ENCODE measurements around the gene CRYBB1.

The CRYBB1 gene

GRCh38 chr22:26617271-26618199 is at the start of gene CRYBB1:
Gene CRYBB1 (minus strand): TSS chr22:26618027. CDS start chr22:26616319, 1,708 bp downstream.
- no peak for DNase-seq

- no peak for DNase-seq
Observed at GRCh38 chr22:26667140-26667539, 49.3 kb upstream of the CRYBB1 start.

- DNase-seq = no peak
Observed at GRCh38 chr22:26665813-26666231, 48.0 kb upstream of the CRYBB1 start.

GRCh38 chr22:26663374-26663923 is 45.6 kb upstream of the CRYBB1 start:
- DNase-seq = no peak

- DNase-seq = no peak
Observed at GRCh38 chr22:26662160-26662559, 44.3 kb upstream of the CRYBB1 start.

GRCh38 chr22:26660961-26661578 is 43.2 kb upstream of the CRYBB1 start:
- DNase-seq = no peak

GRCh38 chr22:26660356-26660755 is 42.5 kb upstream of the CRYBB1 start:
- DNase-seq = no peak

GRCh38 chr22:26658671-26659478 is 41.0 kb upstream of the CRYBB1 start:
- peak; percentile 84 for DNase-seq

GRCh38 chr22:26658161-26658560 is 40.3 kb upstream of the CRYBB1 start:
- no peak for DNase-seq

- DNase-seq = no peak
Observed at GRCh38 chr22:26656891-26657851, 39.3 kb upstream of the CRYBB1 start, which contains the start of gene MIAT. Gene MIAT (plus strand): TSS chr22:26657588.

GRCh38 chr22:26651815-26652214 is 34.0 kb upstream of the CRYBB1 start:
- DNase-seq = no peak

GRCh38 chr22:26650722-26651421 is 33.0 kb upstream of the CRYBB1 start:
- no peak for DNase-seq

- no peak for DNase-seq
Observed at GRCh38 chr22:26648528-26649388, 30.9 kb upstream of the CRYBB1 start.

GRCh38 chr22:26648011-26648497 is 30.2 kb upstream of the CRYBB1 start:
- DNase-seq = no peak

GRCh38 chr22:26646158-26646557 is 28.3 kb upstream of the CRYBB1 start:
- no peak for DNase-seq

GRCh38 chr22:26643418-26644100 is 25.7 kb upstream of the CRYBB1 start:
- no peak for DNase-seq

GRCh38 chr22:26642465-26643417 is 24.9 kb upstream of the CRYBB1 start:
- DNase-seq = no peak

- no peak for DNase-seq
Observed at GRCh38 chr22:26636296-26636695, 18.5 kb upstream of the CRYBB1 start.
